Measurements from ENCODE around the gene UROC1. TPM values are rescaled to one million over a fixed set of nuclear protein-coding genes. Genes with fewer than 3 reads are reported as not detected.

The UROC1 gene
- total and polyA plus RNA-seq, 4 donors, result not detected

- H3K36me3 ChIP-seq (ENCODE audit: control insufficient read depth in 1 of 2, insufficient read depth in 2 of 2, low read length in 1 of 2), result peaks cover 7 to 18% of the 10 kb centered on the region in 2 donors
- intact Hi-C loops (cut with DNase I), result no loop called here
- no peaks in the 10 kb centered on the region for H3K4me1 ChIP-seq (ENCODE audit: control insufficient read depth in 1 of 2, insufficient read depth in 2 of 2, low read length in 2 of 2)
- no peak overlapping the region for H3K4me3 ChIP-seq (ENCODE audit: low read length in 2 of 2)
- H3K9me3 ChIP-seq (ENCODE audit: control insufficient read depth, low read length), result no peaks in the 10 kb centered on the region
- DNase-seq, result no peak
- 87% methylated on average over 4 of the region's 4 CpGs for WGBS, 2 donors
- no peaks in the 10 kb centered on the region for H3K27me3 ChIP-seq (ENCODE audit: control insufficient read depth in 1 of 2, insufficient read depth in 2 of 2, low read length in 1 of 2)
- H3K27ac ChIP-seq (ENCODE audit: low read depth in 1 of 2, low read length in 2 of 2), result no peak overlapping the region
- no peak for ATAC-seq (ENCODE audit: low FRiP score)
Measured at GRCh38 chr3:126464093-126464492, 53.5 kb downstream of the UROC1 start.

- 91 to 96% methylated on average over 2 of the region's 2 CpGs for WGBS, 2 donors
- no peak for DNase-seq
- H3K9me3 ChIP-seq (ENCODE audit: control insufficient read depth, low read length), result no peaks in the 10 kb centered on the region
Measured at GRCh38 chr3:126463521-126463920, 54.1 kb downstream of the UROC1 start.

GRCh38 chr3:126461450-126462070, 56.0 kb downstream of the UROC1 start:
- Histone ChIP-seq H3K36me3 (ENCODE audit: control insufficient read depth in 1 of 2, insufficient read depth in 2 of 2, low read length in 1 of 2) (peaks cover 2 to 15% of the 10 kb centered on the region in 2 donors), H3K9me3 (ENCODE audit: control insufficient read depth, low read length) (no peaks in the 10 kb centered on the region), H3K4me1 (ENCODE audit: control insufficient read depth in 1 of 2, insufficient read depth in 2 of 2, low read length in 2 of 2) (no peaks in the 10 kb centered on the region), H3K27me3 (ENCODE audit: control insufficient read depth in 1 of 2, insufficient read depth in 2 of 2, low read length in 1 of 2) (no peaks in the 10 kb centered on the region), H3K27ac (ENCODE audit: low read depth in 1 of 2, low read length in 2 of 2) (no peak overlapping the region), H3K4me3 (ENCODE audit: low read length in 2 of 2) (no peak overlapping the region)
- 83 to 86% methylated on average over 17 of the region's 17 CpGs for WGBS, 2 donors
- DNase-seq (peak in 1 of 2 donors; percentile 65), ATAC-seq (ENCODE audit: low FRiP score) (no peak)
- intact Hi-C loops (cut with DNase I), result no loop called here

More at GRCh38 chr3:126463521-126463920, 54.1 kb downstream of the UROC1 start:
- ATAC-seq (ENCODE audit: low FRiP score), result no peak
- no peaks in the 10 kb centered on the region for H3K27me3 ChIP-seq (ENCODE audit: control insufficient read depth in 1 of 2, insufficient read depth in 2 of 2, low read length in 1 of 2)
- H3K4me1 ChIP-seq (ENCODE audit: control insufficient read depth in 1 of 2, insufficient read depth in 2 of 2, low read length in 2 of 2), result no peaks in the 10 kb centered on the region
- H3K27ac ChIP-seq (ENCODE audit: low read depth in 1 of 2, low read length in 2 of 2), result no peak overlapping the region
- intact Hi-C loops (cut with DNase I), result no loop called here
- H3K4me3 ChIP-seq (ENCODE audit: low read length in 2 of 2), result no peak overlapping the region
- H3K36me3 ChIP-seq (ENCODE audit: control insufficient read depth in 1 of 2, insufficient read depth in 2 of 2, low read length in 1 of 2), result peaks cover 7 to 16% of the 10 kb centered on the region in 2 donors

- peaks cover 2 to 12% of the 10 kb centered on the region in 2 donors for H3K36me3 ChIP-seq (ENCODE audit: control insufficient read depth in 1 of 2, insufficient read depth in 2 of 2, low read length in 1 of 2)
- no peaks in the 10 kb centered on the region for H3K9me3 ChIP-seq (ENCODE audit: control insufficient read depth, low read length)
- H3K27ac ChIP-seq (ENCODE audit: low read depth in 1 of 2, low read length in 2 of 2), result no peak overlapping the region
- H3K4me1 ChIP-seq (ENCODE audit: control insufficient read depth in 1 of 2, insufficient read depth in 2 of 2, low read length in 2 of 2), result no peaks in the 10 kb centered on the region
- no peaks in the 10 kb centered on the region for H3K27me3 ChIP-seq (ENCODE audit: control insufficient read depth in 1 of 2, insufficient read depth in 2 of 2, low read length in 1 of 2)
- 78 to 89% methylated on average over 7 of the region's 7 CpGs for WGBS, 2 donors
- H3K4me3 ChIP-seq (ENCODE audit: low read length in 2 of 2), result no peak overlapping the region
- intact Hi-C loops (cut with DNase I), result no loop called here
- ATAC-seq (ENCODE audit: low FRiP score), result no peak
- DNase-seq, result peak in 1 of 2 donors; percentile 31
Measured at GRCh38 chr3:126460381-126460780, 57.2 kb downstream of the UROC1 start.

GRCh38 chr3:126459763-126460127, 57.8 kb downstream of the UROC1 start:
- no peaks in the 10 kb centered on the region for H3K27me3 ChIP-seq (ENCODE audit: control insufficient read depth in 1 of 2, insufficient read depth in 2 of 2, low read length in 1 of 2)
- intact Hi-C loops (cut with DNase I), result no loop called here
- peaks cover 2 to 7% of the 10 kb centered on the region in 2 donors for H3K36me3 ChIP-seq (ENCODE audit: control insufficient read depth in 1 of 2, insufficient read depth in 2 of 2, low read length in 1 of 2)
- DNase-seq (peak in 1 of 2 donors; percentile 35), ATAC-seq (ENCODE audit: low FRiP score) (no peak)
- H3K4me3 ChIP-seq (ENCODE audit: low read length in 2 of 2), result no peak overlapping the region
- H3K4me1 ChIP-seq (ENCODE audit: control insufficient read depth in 1 of 2, insufficient read depth in 2 of 2, low read length in 2 of 2), result no peaks in the 10 kb centered on the region
- no peak overlapping the region for H3K27ac ChIP-seq (ENCODE audit: low read depth in 1 of 2, low read length in 2 of 2)
- H3K9me3 ChIP-seq (ENCODE audit: control insufficient read depth, low read length), result no peaks in the 10 kb centered on the region
- 80 to 82% methylated on average over 9 of the region's 9 CpGs for WGBS, 2 donors

GRCh38 chr3:126459111-126459762, 58.3 kb downstream of the UROC1 start:
- WGBS, 2 donors, result 82 to 83% methylated on average over 7 of the region's 7 CpGs

GRCh38 chr3:126456766-126457388, 60.7 kb downstream of the UROC1 start:
- Histone ChIP-seq H3K27ac (ENCODE audit: low read depth in 1 of 2, low read length in 2 of 2) (no peak overlapping the region), H3K4me1 (ENCODE audit: control insufficient read depth in 1 of 2, insufficient read depth in 2 of 2, low read length in 2 of 2) (no peaks in the 10 kb centered on the region), H3K36me3 (ENCODE audit: control insufficient read depth in 1 of 2, insufficient read depth in 2 of 2, low read length in 1 of 2) (peaks cover 0 to 4% of the 10 kb centered on the region in 2 donors), H3K27me3 (ENCODE audit: control insufficient read depth in 1 of 2, insufficient read depth in 2 of 2, low read length in 1 of 2) (no peaks in the 10 kb centered on the region), H3K4me3 (ENCODE audit: low read length in 2 of 2) (no peak overlapping the region), H3K9me3 (ENCODE audit: control insufficient read depth, low read length) (no peaks in the 10 kb centered on the region)
- no peak for ATAC-seq (ENCODE audit: low FRiP score)
- DNase-seq, result peak in 1 of 2 donors; percentile 32
- intact Hi-C loops (cut with DNase I), result no loop called here
- WGBS, 2 donors, result 81 to 89% methylated on average over 12 of the region's 12 CpGs

More at GRCh38 chr3:126459111-126459762, 58.3 kb downstream of the UROC1 start:
- no peak for ATAC-seq (ENCODE audit: low FRiP score)
- DNase-seq, result no peak
- H3K4me3 ChIP-seq (ENCODE audit: low read length in 2 of 2), result no peak overlapping the region
- no peaks in the 10 kb centered on the region for H3K9me3 ChIP-seq (ENCODE audit: control insufficient read depth, low read length)
- no peak overlapping the region for H3K27ac ChIP-seq (ENCODE audit: low read depth in 1 of 2, low read length in 2 of 2)
- H3K27me3 ChIP-seq (ENCODE audit: control insufficient read depth in 1 of 2, insufficient read depth in 2 of 2, low read length in 1 of 2), result no peaks in the 10 kb centered on the region
- peaks cover 0 to 4% of the 10 kb centered on the region in 2 donors for H3K36me3 ChIP-seq (ENCODE audit: control insufficient read depth in 1 of 2, insufficient read depth in 2 of 2, low read length in 1 of 2)
- no peaks in the 10 kb centered on the region for H3K4me1 ChIP-seq (ENCODE audit: control insufficient read depth in 1 of 2, insufficient read depth in 2 of 2, low read length in 2 of 2)
- intact Hi-C loops (cut with DNase I), result no loop called here

- H3K27me3 ChIP-seq (ENCODE audit: control insufficient read depth in 1 of 2, insufficient read depth in 2 of 2, low read length in 1 of 2), result no peaks in the 10 kb centered on the region
- no peak overlapping the region for H3K27ac ChIP-seq (ENCODE audit: low read depth in 1 of 2, low read length in 2 of 2)
- intact Hi-C loops (cut with DNase I), result no loop called here
- no peaks in the 10 kb centered on the region for H3K4me1 ChIP-seq (ENCODE audit: control insufficient read depth in 1 of 2, insufficient read depth in 2 of 2, low read length in 2 of 2)
- 63 to 65% methylated on average over 4 of the region's 4 CpGs for WGBS, 2 donors
- peaks cover 0 to 6% of the 10 kb centered on the region in 2 donors for H3K36me3 ChIP-seq (ENCODE audit: control insufficient read depth in 1 of 2, insufficient read depth in 2 of 2, low read length in 1 of 2)
- peak in 1 of 2 donors; percentile 63 for DNase-seq
- no peak overlapping the region for H3K4me3 ChIP-seq (ENCODE audit: low read length in 2 of 2)
- ATAC-seq (ENCODE audit: low FRiP score), result no peak
- no peaks in the 10 kb centered on the region for H3K9me3 ChIP-seq (ENCODE audit: control insufficient read depth, low read length)
Measured at GRCh38 chr3:126456211-126456610, 61.4 kb downstream of the UROC1 start.

Measured in aorta (tissue), 5 donors.